Measurements from ENCODE around the gene HLA-DPA1.

GRCh38 chr6:33061987-33062386, 11.5 kb downstream of the HLA-DPA1 start:
- TF ChIP-seq CTCF (IDR thresholded peaks at IDR 0.05) (no peak), ZFX (IDR thresholded peaks at IDR 0.05; ENCODE audit: borderline replicate concordance) (no peak)
